T1000 (cell line): ENCODE measurements around the gene PDCD11.
"Not testable (repeated sequence)": the region's sequence is repeated elsewhere in the genome, so short reads cannot be mapped to it uniquely, and the experiment has no call there.

Source experiments
- DNase-seq: peaks from one replicate; lab custom pipeline; 2025; ENCODE audit warnings: mixed read lengths; lab: John Stamatoyannopoulos, UW

Gene PDCD11

GRCh38 chr10:103416436-103417147, 20.2 kb downstream of the PDCD11 start:
- DNase-seq = peak; percentile 4

DNA sequence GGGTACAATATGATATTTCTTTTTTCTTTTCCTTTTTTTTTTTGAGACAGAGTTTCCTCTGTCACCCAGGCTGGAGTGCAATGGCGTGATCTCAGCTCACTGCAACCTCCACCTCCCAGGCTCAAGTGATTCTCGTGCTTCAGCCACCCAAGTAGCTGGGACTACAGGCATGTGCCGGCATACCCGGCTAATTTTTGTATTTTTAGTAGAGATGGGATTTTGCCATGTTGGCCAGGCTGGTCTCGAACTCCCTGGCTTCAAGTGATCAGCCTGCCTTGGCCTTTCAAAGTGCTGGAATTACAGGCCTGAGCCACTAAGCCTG, 20.7 kb downstream of the PDCD11 start:
- DNase-seq = not testable (repeated sequence)

DNA sequence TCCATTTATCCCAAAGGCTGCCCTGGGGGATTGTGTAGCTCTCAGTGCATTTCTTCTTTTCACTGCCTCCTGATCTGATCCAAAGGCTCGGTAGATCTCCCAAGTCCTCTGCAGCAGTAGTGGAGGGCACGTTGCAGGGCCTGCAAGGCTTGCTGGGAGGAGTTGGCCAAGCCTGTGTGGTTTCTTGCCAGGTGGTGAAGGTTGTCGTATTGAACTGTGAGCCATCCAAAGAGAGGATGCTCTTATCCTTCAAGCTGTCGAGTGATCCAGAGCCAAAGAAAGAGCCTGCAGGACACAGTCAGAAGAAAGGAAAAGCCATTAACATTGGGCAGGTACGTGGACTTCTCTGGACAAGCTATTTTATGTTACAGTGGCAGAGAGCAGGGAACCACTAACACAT, 21.2 kb downstream of the PDCD11 start:
- no peak for DNase-seq

DNA sequence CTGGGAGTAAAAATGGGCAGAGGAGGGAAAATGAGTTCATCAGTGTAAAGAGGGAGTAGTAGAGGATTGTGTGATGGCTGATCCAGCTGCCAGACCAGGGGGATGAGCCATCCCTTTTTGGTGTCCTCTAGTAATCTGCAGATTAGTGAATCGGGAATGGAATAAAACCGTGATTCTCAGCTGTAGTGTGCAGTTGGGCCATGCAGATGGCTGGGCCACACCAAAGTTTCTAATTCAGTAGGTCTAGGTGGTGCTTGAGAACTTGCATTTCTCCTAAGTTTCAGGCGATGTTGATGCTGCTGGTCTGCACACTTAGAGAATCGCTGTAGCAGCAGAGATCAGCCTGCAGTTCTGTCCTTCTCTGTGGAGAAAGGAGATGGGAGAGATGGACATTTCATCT, 22.7 kb downstream of the PDCD11 start:
- no peak for DNase-seq

DNA sequence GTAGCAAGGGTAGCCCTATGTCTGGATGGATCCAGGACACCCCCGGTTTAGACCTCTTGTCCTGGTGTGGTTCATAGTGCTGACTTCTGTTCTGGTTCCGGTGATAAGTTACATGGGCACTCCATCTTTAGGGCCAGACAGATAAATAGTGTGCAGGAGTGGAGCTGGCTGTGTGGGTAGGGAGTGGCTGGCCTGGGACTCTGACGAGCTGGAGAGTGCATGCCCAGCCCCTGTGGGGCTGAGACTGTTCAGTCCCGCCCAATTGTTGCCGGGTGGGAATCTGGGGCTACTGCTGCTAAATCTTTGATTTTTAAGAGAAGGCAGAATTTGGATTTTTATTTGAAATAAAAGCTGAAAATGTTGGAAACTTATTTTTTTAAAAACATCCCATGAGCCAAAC, 27.3 kb downstream of the PDCD11 start:
- DNase-seq = no peak

DNA sequence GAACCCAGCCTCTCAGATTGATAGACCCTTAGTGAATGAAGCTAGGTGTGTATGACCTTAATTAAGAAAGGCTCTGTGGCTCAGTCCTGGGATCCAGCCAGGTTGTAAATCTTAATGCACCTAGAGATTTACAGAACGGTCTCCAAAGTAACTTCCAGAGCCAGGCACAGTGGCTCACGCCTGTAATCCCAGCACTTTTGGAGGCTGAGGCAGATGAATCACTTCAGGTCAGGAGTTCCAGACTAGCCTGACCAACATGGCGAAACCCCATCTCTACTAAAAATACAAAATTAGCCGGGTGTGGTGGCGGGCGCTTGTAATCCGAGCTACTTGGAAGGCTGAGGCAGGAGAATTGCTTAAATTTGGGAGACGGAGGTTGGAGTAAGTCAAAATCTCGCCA, 31.4 kb downstream of the PDCD11 start:
- no peak for DNase-seq

- DNase-seq = no peak
These were observed 32.7 kb downstream of the PDCD11 start for GRCh38 chr10:103428989-103429643.

- no peak for DNase-seq
These were observed 33.2 kb downstream of the PDCD11 start for GRCh38 chr10:103429647-103430046.

DNA sequence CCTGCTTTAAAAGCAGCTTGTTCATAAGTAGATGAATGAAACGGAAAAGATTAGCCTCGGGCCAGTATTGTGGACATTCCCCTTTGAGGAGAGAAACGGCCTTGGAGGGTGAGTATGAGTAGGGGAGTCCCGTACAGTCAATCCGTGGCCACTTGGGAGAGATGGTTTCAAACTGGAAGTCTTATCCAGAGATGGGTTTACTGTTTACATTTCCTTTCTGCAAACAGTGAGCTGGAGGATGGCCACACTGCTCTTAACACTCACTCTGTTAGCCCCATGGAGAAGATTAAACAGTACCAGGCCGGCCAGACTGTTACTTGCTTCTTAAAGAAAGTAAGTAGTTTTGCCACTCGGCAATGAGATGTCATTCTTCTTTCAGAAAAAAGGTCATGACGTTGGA, 35.5 kb downstream of the PDCD11 start:
- DNase-seq = no peak

- no peak for DNase-seq
These were observed 37.4 kb downstream of the PDCD11 start for GRCh38 chr10:103433858-103434257.

DNA sequence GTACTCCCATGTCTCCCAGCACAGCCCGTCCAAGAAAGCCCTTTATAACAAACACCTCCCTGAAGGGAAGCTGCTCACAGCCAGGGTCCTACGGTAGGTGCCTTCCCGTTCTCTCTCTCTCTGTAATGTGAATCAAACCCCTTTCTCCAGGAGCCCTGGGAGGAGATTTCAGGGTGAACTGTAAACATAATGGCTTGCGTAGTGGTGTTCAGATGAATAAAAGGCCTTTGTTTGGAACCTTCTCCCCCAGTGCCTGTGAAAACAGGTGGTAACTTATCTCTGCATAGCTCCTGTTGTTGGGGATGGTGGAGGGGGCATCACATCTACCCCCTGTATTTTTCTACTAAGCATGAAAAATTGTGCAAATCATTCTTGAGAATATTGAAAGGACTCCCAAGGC, 43.4 kb downstream of the PDCD11 start:
- DNase-seq = no peak

DNA sequence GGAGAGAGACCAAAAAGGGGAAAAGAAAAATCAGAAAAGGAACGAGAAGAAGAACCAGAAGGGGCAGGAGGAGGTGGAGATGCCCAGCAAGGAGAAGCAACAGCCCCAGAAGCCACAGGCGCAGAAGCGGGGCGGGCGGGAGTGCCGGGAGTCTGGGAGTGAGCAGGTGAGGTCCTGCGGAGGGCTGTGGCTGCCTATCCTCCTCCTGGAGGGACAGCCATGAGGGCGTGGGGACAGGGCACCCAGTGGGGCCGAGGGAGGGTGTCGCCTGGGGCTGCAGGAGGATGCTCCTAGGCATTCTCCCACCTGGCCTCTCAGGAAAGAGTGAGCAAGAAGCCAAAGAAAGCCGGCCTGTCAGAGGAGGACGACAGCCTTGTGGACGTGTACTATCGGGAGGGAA, 44.0 kb downstream of the PDCD11 start:
- DNase-seq = no peak

DNA sequence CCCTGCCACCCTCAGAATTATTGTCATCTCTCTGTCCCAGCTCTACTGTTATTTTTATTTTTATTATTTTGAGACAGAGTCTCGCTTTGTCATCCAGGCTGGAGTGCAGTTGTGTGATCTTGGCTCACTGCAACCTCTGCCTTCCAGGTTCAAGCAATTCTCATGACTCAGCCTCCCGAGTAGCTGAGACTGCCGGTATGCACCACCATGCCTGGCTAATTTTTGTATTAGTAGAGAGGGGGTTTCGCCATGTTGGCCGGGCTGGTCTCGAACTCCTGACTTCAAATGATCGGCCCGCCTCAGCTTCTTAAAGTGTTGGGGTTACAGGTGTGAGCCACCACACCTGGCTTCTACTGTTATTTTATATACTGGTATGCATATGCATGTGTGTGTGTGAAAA, 44.8 kb downstream of the PDCD11 start:
- DNase-seq = no peak

- DNase-seq = no peak
These were observed 45.2 kb downstream of the PDCD11 start for GRCh38 chr10:103441611-103442010.

GRCh38 chr10:103442031-103442461, 45.6 kb downstream of the PDCD11 start:
- DNase-seq = peak; percentile 29

DNA sequence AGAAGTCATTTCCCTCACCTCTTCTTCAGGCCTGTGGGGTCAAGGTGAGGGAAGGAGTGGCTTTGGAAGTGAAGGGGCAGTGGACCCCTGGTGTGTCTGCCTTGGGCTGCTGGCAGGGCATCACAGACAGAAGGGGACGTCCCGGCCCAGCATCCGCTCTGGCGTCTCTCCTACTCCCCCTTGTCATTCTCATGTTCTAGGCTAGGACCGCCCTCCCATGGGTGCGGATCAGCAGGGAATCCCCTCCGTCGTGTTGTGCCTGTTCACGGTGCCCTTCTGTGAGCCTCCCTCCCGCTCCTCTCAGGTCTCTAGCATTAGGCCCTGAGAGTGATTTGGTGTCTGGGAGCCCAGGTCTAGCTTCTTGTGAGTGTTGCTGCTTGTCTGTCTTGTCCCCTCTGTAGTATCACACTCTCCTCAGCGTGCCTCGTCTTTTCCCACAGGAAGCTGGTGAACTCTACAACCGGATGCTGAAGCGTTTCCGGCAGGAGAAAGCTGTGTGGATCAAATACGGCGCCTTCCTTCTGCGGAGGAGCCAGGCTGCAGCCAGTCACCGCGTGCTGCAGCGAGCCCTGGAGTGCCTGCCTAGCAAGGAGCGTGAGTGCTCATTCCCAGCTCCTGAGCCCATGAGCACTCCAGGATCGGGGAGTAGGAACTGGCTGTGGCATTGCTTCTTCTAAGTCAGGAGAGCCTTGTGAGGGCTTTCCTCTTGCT, 47.2 kb downstream of the PDCD11 start:
- DNase-seq = no peak

GRCh38 chr10:103444478-103444877, 48.1 kb downstream of the PDCD11 start:
- no peak for DNase-seq

DNA sequence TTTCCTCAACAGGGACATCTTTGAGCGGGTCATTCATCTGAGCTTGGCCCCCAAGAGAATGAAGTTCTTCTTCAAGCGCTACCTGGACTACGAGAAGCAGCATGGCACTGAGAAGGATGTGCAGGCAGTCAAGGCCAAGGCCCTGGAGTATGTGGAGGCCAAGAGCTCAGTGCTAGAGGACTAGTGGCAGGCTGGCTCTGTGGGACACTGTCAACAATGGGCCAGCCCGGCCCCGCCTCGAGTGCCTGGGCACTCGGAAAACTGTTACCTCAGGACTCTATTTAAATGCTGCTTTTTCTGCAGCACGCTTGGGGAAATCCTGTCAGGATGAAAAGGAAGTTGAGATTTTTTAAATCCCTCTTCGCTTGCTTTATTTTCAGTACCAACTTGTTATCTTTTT, 48.9 kb downstream of the PDCD11 start:
- DNase-seq = no peak

DNA sequence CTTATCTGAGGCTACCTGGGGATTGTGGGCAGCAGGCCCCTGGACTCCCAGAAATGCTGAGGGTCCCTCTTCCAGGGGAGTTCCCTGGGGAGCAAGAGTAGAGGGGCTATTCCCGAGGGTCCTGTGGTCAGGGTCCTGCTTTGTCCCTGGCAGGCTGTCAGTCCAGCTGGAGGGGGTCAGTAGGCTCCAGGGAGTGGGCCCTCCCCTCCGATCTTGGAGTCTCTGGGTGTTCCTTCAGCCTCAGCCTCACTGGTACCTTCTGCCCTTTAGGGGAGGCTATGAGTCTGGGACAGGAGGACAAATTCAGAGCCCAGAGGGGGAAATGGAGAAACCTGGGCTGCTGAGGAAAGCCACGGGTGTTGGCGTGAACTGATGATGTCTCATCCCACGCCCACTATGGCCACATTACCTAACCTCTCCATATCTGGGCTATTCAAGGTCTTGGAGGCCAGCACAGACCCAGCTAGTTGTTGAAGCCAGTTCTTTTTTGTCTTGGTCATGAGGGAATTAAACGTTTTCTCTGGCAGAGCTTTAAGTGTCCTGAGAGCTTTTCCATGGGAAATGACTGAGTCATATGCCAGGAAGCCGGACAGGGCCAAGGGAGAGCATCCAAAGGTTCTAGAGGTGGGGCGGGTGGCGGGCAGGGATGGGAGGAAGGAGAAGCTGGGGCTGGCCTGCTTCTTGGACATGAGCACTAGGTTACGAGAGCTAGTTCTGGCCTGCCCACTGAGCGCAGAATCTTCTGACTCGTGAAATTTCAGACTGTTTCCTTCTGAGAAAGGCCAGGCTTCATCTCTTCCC, 49.5 kb downstream of the PDCD11 start:
- no peak for DNase-seq

GRCh38 chr10:103447187-103447586, 50.8 kb downstream of the PDCD11 start:
- no peak for DNase-seq

GRCh38 chr10:103448746-103449145, 52.3 kb downstream of the PDCD11 start:
- DNase-seq = peak; percentile 32
